Common myeloid progenitor, CD34-positive (primary cell): ENCODE data around the gene XYLT1.

ENCODE experiments used
- CTCF ChIA-PET: fragments of 350-600 bp; sonication (Branson Sonifier 250); formaldehyde crosslinking; loops from one replicate; lab custom pipeline; 2021; ENCODE audit warnings: antibody characterized with exemption; lab: Charles Lee
- POLR2A ChIA-PET: fragments of 350-600 bp; sonication (Branson Sonifier 250); formaldehyde crosslinking; loops from one replicate; lab custom pipeline; 2021; ENCODE audit warnings: antibody characterized with exemption; lab: Charles Lee
- DNase-seq, 3 donors: peaks; one replicate each; pipeline versions ENCODE4 v3.0.0 to v3.0.0-alpha.2; 2013
- H3K27ac ChIP-seq, 2 experiments: 1 replicate in 1 of 2; 2 replicates in 1 of 2; pipeline ENCODE4 v1.7.0; 2013; ENCODE audit warnings: inconsistent platforms in 2 of 2, low read length in 2 of 2, mild to moderate bottlenecking in 2 of 2, low read depth in 1 of 2, moderate library complexity in 1 of 2; ENCODE audit not compliant: severe bottlenecking in 2 of 2, insufficient read depth in 1 of 2, poor library complexity in 1 of 2
- H3K27me3 ChIP-seq, 5 experiments: replicated peaks in 2 of 5; 1 replicate in 3 of 5; 2 replicates in 2 of 5; pipeline versions ENCODE4 v1.6.1 to v1.7.0; 2013; ENCODE audit warnings: low read length in 4 of 5, mild to moderate bottlenecking in 2 of 5, moderate library complexity in 2 of 5, inconsistent platforms in 1 of 5; ENCODE audit not compliant: insufficient read depth in 5 of 5, control insufficient read depth in 4 of 5
- H3K36me3 ChIP-seq, 4 experiments: 1 replicate in 2 of 4; 2 replicates in 2 of 4; pipeline versions ENCODE4 v1.6.1 to v1.7.0; 2013; ENCODE audit warnings: low read length in 3 of 4, control low read depth in 1 of 4, mild to moderate bottlenecking in 1 of 4; ENCODE audit not compliant: control insufficient read depth in 4 of 4, insufficient read depth in 4 of 4
- H3K4me1 ChIP-seq, 4 experiments: 1 replicate in 3 of 4; 2 replicates in 1 of 4; pipeline versions ENCODE4 v1.6.1 to v1.7.1; 2013; ENCODE audit warnings: low read length in 3 of 4, mild to moderate bottlenecking in 3 of 4, control low read depth in 1 of 4, inconsistent platforms in 1 of 4, moderate library complexity in 1 of 4; ENCODE audit not compliant: control insufficient read depth in 4 of 4, insufficient read depth in 4 of 4; ENCODE audit errors: control extremely low read depth in 1 of 4
- H3K4me3 ChIP-seq, 7 experiments: 1 replicate in 4 of 7; 2 replicates in 3 of 7; pipeline versions ENCODE4 v1.5.1 to v1.7.0; 2013; ENCODE audit warnings: mild to moderate bottlenecking in 7 of 7, low read length in 6 of 7, moderate library complexity in 6 of 7, inconsistent platforms in 2 of 7, low read depth in 2 of 7, control low read depth in 1 of 7; ENCODE audit not compliant: insufficient read depth in 4 of 7, control insufficient read depth in 1 of 7; ENCODE audit errors: extremely low read depth in 1 of 7
- H3K9me3 ChIP-seq, 5 experiments: 1 replicate in 4 of 5; 2 replicates in 1 of 5; pipeline versions ENCODE4 v1.6.1 to v1.7.1; 2013; ENCODE audit warnings: low read length in 4 of 5, mild to moderate bottlenecking in 2 of 5, inconsistent platforms in 1 of 5, low read depth in 1 of 5, moderate library complexity in 1 of 5; ENCODE audit not compliant: control insufficient read depth in 4 of 5, insufficient read depth in 2 of 5; ENCODE audit errors: control extremely low read depth in 1 of 5
- WGBS: methylation state at CpG from one replicate; pipeline ENCODE4 v1.1.5; 2013; ENCODE audit not compliant: insufficient coverage; 5-methylcytosine and 5-hydroxymethylcytosine counted together

XYLT1 gene

GRCh38 chr16:17245776-17246175 lies 225.0 kb downstream of the XYLT1 start:
- WGBS: 93% methylated on average over 3 of the region's 6 CpGs
- H3K27me3 ChIP-seq: no peaks in the 10 kb centered on the region
- CTCF ChIA-PET: interaction anchor here (1.5 kb wide), 1 partner anchor 50 kb away, joined by 4 read pairs; no protein-coding TSS in a partner anchor
- H3K4me3 ChIP-seq: no peak overlapping the region
- H3K36me3 ChIP-seq: peaks cover 0 to 19% (median 4%) of the 10 kb centered on the region in 4 experiments
- H3K9me3 ChIP-seq: no peaks in the 10 kb centered on the region
- POLR2A ChIA-PET: interaction anchor here (1.2 kb wide), 1 partner anchor 10 kb away, joined by 3 read pairs; no protein-coding TSS in a partner anchor
- peak in 2 of 3 donors; percentile 55 to 61 for DNase-seq
- H3K27ac ChIP-seq: no peak overlapping the region
- H3K4me1 ChIP-seq: peaks cover 0 to 17% (median 5%) of the 10 kb centered on the region in 4 experiments

DNA sequence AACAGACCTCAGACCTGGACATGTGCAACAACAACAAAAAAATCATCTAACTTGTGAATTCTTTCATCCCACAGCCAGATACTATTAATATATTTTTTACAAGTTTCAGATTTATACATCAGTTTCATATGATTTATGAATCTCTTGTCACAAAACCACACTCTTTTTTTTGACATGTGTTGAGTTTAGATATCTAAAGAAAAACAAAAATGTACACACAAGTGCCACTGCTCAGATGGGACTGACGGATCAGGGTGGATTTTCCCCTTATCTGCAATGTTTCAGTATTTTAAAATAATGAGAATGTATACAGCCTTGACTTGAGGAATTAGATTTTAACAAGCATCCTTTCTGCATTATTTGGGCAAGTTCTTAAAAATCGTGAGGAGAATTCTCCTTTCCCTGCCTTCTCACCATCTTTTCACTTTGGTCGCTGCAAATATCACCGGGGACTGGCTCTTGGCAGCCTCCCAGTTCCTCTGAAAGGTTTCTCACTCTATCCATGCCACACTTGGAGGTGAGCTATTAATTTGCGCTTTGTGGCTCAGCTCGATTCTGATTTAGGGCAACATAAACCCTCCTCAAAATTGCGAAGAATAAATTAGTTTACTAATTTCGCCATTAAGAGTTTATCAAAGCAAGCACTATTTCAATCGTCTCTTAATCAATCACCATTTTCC lies 225.7 kb downstream of the XYLT1 start:
- WGBS: 50% methylated on average over 8 of the region's 9 CpGs
- Histone ChIP-seq H3K4me1 (peaks cover 0 to 17% (median 5%) of the 10 kb centered on the region in 4 experiments), H3K27ac (no peak overlapping the region), H3K36me3 (peaks cover 0 to 16% (median under 1%) of the 10 kb centered on the region in 4 experiments), H3K27me3 (no peaks in the 10 kb centered on the region), H3K9me3 (no peaks in the 10 kb centered on the region), H3K4me3 (no peak overlapping the region)
- ChIA-PET CTCF (interaction anchor here (1.2 kb wide), 1 partner anchor 33 kb away, joined by 4 read pairs; no protein-coding TSS in a partner anchor), POLR2A (no interaction called here)
- DNase-seq: peak in 2 of 3 donors; percentile 57 to 65

- H3K4me3 ChIP-seq: no peak overlapping the region
- no peak for DNase-seq
- no peak overlapping the region for H3K27ac ChIP-seq
- H3K27me3 ChIP-seq: no peaks in the 10 kb centered on the region
- POLR2A ChIA-PET: no interaction called here
- H3K36me3 ChIP-seq: peaks cover 0 to 19% (median 0%) of the 10 kb centered on the region in 4 experiments
- 98% methylated on average over 8 of the region's 8 CpGs for WGBS
- H3K9me3 ChIP-seq: no peaks in the 10 kb centered on the region
- CTCF ChIA-PET: interaction anchor here (1.4 kb wide), 1 partner anchor 14 kb away, joined by 3 read pairs; no protein-coding TSS in a partner anchor
- H3K4me1 ChIP-seq: peaks cover 0 to 26% (median 12%) of the 10 kb centered on the region in 4 experiments
These were observed 229.4 kb downstream of the XYLT1 start for GRCh38 chr16:17241264-17241835.

- 97% methylated on average over 5 of the region's 8 CpGs for WGBS
- H3K4me1 ChIP-seq: peaks cover 0 to 29% (median 21%) of the 10 kb centered on the region in 4 experiments
- H3K36me3 ChIP-seq: peaks cover 0 to 13% (median 2%) of the 10 kb centered on the region in 4 experiments
- ChIA-PET POLR2A (no interaction called here), CTCF (interaction anchor here (1.1 to 1.3 kb wide), 2 partner anchors 27 to 44 kb away, joined by 3 read pairs; no protein-coding TSS in a partner anchor)
- DNase-seq: peak in 1 of 3 donors; percentile 31
- no peaks in the 10 kb centered on the region for H3K9me3 ChIP-seq
- no peak overlapping the region for H3K27ac ChIP-seq
- H3K4me3 ChIP-seq: no peak overlapping the region
- no peaks in the 10 kb centered on the region for H3K27me3 ChIP-seq
These were observed 232.3 kb downstream of the XYLT1 start for GRCh38 chr16:17238285-17239028.

GRCh38 chr16:17237350-17237944 lies 233.3 kb downstream of the XYLT1 start:
- 39% methylated on average over 4 of the region's 8 CpGs for WGBS
- ChIA-PET POLR2A (no interaction called here), CTCF (interaction anchor here (1.1 to 1.3 kb wide), 2 partner anchors 26 to 43 kb away, joined by 3 read pairs; no protein-coding TSS in a partner anchor)
- DNase-seq: peak in 2 of 3 donors; percentile 49 to 57
- peak overlapping the region in 1 of 7 experiments; percentile 21 for H3K4me3 ChIP-seq
- H3K27me3 ChIP-seq: no peaks in the 10 kb centered on the region
- peaks cover 0 to 15% (median 4%) of the 10 kb centered on the region in 4 experiments for H3K36me3 ChIP-seq
- H3K9me3 ChIP-seq: no peaks in the 10 kb centered on the region
- peaks cover 0 to 29% (median 21%) of the 10 kb centered on the region in 4 experiments for H3K4me1 ChIP-seq
- H3K27ac ChIP-seq: no peak overlapping the region

GRCh38 chr16:17235147-17235815 lies 235.5 kb downstream of the XYLT1 start:
- CTCF ChIA-PET: interaction anchor here (0.6 to 2.2 kb wide), 8 partner anchors 9 to 231 kb away, joined by 3 to 7 read pairs (median 3); no protein-coding TSS in a partner anchor

More at GRCh38 chr16:17235147-17235815, 235.5 kb downstream of the XYLT1 start:
- POLR2A ChIA-PET: interaction anchor here (1.1 kb wide), 1 partner anchor 11 kb away, joined by 3 read pairs; no protein-coding TSS in a partner anchor
- Histone ChIP-seq H3K9me3 (no peaks in the 10 kb centered on the region), H3K4me3 (no peak overlapping the region), H3K4me1 (peaks cover 0 to 29% (median 21%) of the 10 kb centered on the region in 4 experiments), H3K27me3 (no peaks in the 10 kb centered on the region), H3K36me3 (peaks cover 0 to 9% (median 6%) of the 10 kb centered on the region in 4 experiments), H3K27ac (peak overlapping the region in 1 of 2 experiments; percentile 27)
- DNase-seq: peak; percentile 75 to 93 (median 92)
- whole genome bisulfite sequencing: 4% methylated on average over 9 of the region's 10 CpGs
